Stromal cell of bone marrow (primary cell): ENCODE results near the gene LRRC9.
"Not testable (repeated sequence)": the region's sequence is repeated elsewhere in the genome, so short reads cannot be mapped to it uniquely, and the experiment has no call there.

Source experiments
- DNase-seq: peaks from one replicate; pipeline ENCODE4 v3.0.0-alpha.2; 2012; ENCODE audit warnings: low read depth

LRRC9 gene

DNA sequence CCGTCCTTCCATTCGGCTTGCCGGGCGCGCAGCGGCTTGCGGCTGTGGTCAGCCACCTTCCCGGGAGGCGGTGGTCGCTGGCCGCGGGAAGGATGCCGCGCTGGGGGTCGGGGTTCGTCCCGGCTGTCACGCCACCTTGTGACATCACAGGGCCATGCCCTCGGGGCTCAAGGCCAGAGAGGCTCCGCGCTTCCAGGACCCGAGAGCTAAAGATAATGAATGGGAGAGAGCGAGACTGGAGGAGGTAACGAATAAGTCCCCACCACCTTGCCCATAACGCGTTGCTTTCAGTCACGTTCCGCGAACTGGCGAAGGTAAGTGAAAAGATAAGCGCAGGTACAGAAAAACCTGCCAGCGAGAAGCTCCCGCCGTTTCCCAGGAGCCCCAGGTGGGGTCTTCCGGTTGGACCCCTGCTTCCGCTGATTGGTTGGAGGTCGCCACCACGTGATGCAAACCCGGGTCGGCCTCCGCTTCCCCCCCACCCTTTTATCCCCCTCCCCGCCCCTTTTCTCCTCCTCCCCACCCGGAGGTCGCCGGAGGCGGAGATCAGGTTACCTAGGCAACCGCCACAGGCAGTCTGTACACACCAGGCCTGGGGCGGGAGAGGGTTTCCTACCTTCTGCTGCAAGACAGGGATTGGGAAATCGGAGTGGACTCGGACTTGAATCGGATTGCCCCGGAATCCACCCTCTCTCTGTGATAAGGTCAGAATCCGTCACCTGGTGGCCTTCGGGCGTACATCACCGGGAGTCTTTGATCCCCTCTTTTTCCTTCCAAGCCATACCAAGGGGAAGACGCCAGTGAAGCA, at the start of gene LRRC9:
Gene LRRC9 (plus strand): TSS at position 575 of the 808 bp plus-strand sequence.
- no peak for DNase-seq

GRCh38 chr14:59870277-59871165, 49.4 kb upstream of the LRRC9 start, which contains the start of gene RTN1:
TSS of gene RTN1 (minus strand) at chr14:59870776. CDS start at chr14:59870630, 146 bp downstream.
- peak; percentile 6 for DNase-seq

GRCh38 chr14:59871166-59871495, 48.8 kb upstream of the LRRC9 start:
- no peak for DNase-seq

- no peak for DNase-seq
Observed at GRCh38 chr14:59882957-59883356, 37.0 kb upstream of the LRRC9 start.

DNA sequence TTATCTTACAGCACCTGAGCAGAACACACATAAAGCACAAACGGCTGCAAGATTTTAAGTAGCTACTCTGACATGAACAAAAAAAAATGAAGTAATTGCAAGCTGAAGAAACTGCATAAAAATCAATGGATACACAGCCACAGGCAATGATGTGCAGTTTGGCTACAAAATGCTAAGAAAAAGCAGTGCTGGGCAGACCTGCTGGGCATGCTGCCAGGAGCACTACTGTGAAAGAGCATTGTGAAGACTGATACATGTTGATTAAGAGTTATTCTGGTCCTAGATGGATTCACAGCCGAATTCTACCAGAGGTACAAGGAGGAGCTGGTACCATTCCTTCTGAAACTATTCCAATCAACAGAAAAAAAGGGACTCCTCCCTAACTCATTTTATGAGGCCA, 29.3 kb upstream of the LRRC9 start:
- no peak for DNase-seq

- DNase-seq, result no peak
Observed at GRCh38 chr14:59895721-59896120, 24.2 kb upstream of the LRRC9 start.

DNA sequence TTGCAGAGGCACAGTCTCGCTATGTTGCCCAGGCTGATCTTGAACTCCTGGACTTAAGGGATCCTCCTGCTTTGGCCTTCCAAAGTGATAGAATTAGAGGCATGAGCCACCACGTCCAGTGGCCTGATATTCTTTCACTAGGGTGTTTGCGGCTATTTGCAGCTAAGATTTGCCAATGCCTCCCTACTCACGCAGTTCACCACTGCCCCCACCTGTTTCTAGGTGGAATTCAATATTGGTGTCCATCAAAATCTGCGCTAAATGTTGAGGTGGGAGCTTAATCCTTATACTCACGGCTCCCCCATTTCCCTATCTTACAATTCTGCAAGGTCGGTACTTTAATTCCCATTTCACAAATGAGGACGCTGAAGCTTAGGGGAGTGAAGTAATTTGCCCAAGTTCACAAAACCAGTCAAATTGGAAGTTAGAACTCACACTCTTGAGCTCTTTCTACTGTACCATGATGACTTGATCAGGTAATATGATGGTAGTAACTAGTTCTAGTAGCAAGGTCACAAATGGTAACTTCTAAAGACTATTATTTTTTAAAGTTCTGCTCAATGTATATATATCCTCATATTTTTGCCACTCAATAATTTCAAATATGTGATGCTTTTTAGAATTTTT, 22.1 kb upstream of the LRRC9 start:
- DNase-seq, result no peak

GRCh38 chr14:59900556-59900955, 19.4 kb upstream of the LRRC9 start:
- DNase-seq, result no peak

DNA sequence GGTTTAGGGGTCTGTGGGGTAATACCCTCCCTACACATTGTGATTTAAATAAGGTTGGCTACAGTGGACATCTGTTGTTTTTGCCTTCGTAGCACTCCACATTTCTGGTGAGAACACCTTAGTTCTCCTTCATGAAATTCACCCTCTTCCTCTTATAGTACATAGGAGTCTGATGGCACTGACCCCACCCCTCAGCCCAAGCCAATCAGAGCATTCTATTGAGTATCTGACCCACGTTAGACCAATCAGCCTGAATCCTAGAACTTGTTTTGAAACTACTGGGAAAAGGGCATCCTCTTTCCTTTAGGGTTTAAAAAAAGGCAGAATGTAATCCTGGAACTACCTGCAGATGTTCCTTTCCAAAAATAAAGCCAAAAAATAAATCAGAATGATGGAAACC, 15.8 kb upstream of the LRRC9 start:
- DNase-seq, result no peak

DNA sequence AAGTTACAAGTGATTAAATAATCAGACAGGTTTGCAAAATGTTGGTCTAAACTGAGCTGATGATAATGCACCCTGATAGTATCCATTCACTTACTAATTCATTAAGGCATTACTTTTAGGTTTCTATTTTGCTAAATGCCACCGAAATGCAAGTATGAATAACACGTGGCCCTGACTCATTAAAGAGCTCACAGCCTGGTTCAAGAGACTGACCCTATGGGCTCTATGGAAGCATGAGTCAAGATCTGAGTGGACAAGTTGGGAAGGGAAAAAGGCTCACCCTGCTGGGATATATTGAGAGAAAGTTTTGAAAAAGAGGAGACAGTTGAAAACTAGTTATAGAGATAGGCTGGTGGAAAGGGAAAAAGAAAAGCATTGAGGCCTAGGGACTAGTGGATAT, 14.8 kb upstream of the LRRC9 start:
- DNase-seq, result peak; percentile 18

DNA sequence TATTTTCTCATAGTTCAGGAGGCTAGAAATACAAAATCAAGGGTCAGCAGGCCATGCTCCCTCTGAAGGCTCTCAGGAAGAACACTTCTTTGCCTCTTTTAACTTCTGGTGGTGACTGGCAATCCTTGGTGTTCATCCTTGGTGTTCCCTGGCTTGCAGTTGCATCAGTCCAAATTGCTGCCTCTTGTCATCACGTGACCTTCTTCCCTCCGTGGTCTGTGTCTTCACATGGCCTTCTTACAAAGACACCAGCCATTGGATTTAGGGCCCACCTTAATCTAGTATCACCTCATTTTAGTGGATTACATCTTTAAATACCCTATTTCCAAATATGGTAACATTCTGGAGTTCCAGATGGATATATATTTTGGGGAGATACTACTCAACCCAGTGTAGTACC, 7.5 kb upstream of the LRRC9 start:
- DNase-seq, result no peak

GRCh38 chr14:59913187-59913586, 6.8 kb upstream of the LRRC9 start:
- no peak for DNase-seq

GRCh38 chr14:59918824-59919569, 947 bp upstream of the LRRC9 start:
- peak; percentile 23 for DNase-seq

DNA sequence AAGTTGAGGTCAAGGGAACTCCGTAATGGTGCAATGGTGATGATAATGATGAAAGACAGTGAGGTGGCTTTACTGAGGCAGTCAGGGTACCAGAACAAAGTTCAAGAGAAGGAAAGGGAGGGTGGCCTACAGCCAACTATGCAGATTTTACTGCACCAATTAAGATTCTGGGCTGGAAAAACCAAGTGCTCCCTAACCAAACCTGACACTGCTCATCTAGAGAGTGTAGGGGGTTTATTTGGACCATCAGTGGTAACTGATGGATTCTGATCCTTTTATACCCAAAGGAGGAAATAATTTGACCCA, 387 bp downstream of the LRRC9 start:
- no peak for DNase-seq

GRCh38 chr14:59925797-59926196, 5.9 kb downstream of the LRRC9 start:
- DNase-seq, result no peak

- DNase-seq, result no peak
Observed at GRCh38 chr14:59926534-59926933, 6.6 kb downstream of the LRRC9 start.

DNA sequence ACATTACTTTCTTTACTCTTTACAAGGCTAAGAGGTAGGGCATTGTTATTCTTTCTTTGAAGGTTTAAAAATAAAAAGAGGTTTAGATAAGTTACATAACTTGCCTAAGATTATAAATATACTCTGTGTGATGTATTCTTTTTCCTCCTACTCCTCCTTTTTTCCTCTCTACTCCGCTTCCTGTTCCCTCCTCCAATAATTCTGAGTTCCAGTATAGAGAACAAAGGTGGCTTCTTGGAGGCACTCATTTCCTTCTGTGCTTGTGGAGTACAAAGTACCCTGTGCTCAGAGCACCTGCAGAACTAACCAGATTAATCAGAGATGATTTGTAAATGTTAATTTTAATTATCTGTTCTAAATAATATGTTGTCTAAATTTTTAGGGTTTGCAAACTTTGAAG, 11.3 kb downstream of the LRRC9 start:
- DNase-seq, result no peak

GRCh38 chr14:59936145-59936544, 16.2 kb downstream of the LRRC9 start:
- DNase-seq, result no peak

GRCh38 chr14:59939828-59940227, 19.9 kb downstream of the LRRC9 start:
- DNase-seq, result no peak

DNA sequence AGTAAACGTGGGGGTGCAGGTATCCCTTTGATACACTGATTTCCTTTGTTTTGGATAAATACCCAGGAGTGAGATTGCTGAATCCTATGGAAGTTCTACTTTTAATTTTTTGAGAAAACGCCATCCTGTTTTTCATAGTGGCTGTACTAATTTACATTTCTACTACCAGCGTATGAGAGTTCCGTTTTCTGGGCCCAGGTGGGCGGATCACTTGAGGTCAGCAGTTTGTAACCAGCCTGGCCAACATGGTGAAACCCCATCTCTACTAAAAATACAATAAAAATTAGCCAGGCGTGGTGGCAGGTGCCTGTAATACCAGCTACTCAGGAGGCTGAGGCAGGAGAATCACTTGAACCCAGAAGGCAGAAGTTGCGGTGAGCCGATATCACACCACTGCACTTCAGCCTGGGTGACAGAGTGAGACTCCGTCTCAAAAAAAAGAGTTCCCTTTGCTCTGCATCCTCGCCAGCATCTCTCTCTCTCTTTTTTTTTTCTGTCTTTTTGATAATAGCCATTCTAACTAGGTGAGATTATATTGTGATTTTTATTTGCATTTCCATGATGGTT, 22.4 kb downstream of the LRRC9 start:
- DNase-seq, result not testable (repeated sequence)

- DNase-seq, result no peak
Observed at GRCh38 chr14:59944909-59945308, 25.0 kb downstream of the LRRC9 start.

- not testable (repeated sequence) for DNase-seq
Observed at GRCh38 chr14:59952141-59952540, 32.2 kb downstream of the LRRC9 start.
